Keratinocyte (primary cell): ENCODE measurements around the gene RASGRF2. TPM values are rescaled to one million over a fixed set of nuclear protein-coding genes. Genes with fewer than 3 reads are reported as not detected.

Experiments
- DNase-seq: peaks from one replicate; pipeline ENCODE4 v3.0.0-alpha.2; 2011; ENCODE audit warnings: low read depth, missing footprints, low spot score
- FAIRE-seq: peaks from 2 replicates; lab custom pipeline; 2011; peaks lifted over from hg19 to GRCh38; lab: Jason Lieb, UNC
- H2AFZ ChIP-seq: 2 replicates; pipeline ENCODE4 v1.6.0; 2012; ENCODE audit warnings: low read length, control low read depth, inconsistent platforms; ENCODE audit not compliant: control insufficient read depth
- H3K27ac ChIP-seq: 2 replicates; pipeline ENCODE4 v1.5.1; 2011; ENCODE audit warnings: low read length; ENCODE audit not compliant: control insufficient read depth, insufficient read depth
- H3K27me3 ChIP-seq: 3 replicates; pipeline ENCODE4 v1.6.0; 2011; ENCODE audit warnings: low read length; ENCODE audit not compliant: control insufficient read depth, insufficient read depth; ENCODE audit errors: extremely low read depth
- H3K36me3 ChIP-seq, 2 experiments: 2 replicates in 1 of 2; 3 replicates in 1 of 2; pipeline ENCODE4 v1.5.1; 2011; ENCODE audit warnings: low read length in 2 of 2, mild to moderate bottlenecking in 1 of 2; ENCODE audit not compliant: control insufficient read depth in 2 of 2, insufficient read depth in 2 of 2; ENCODE audit errors: extremely low read depth in 1 of 2
- H3K4me1 ChIP-seq: 3 replicates; pipeline ENCODE4 v1.5.1; 2011; ENCODE audit warnings: low read length; ENCODE audit not compliant: control insufficient read depth, insufficient read depth; ENCODE audit errors: extremely low read depth
- H3K4me2 ChIP-seq: 3 replicates; pipeline ENCODE4 v1.6.0; 2011; ENCODE audit warnings: low read depth, low read length; ENCODE audit not compliant: control insufficient read depth, insufficient read depth; ENCODE audit errors: extremely low read depth
- H3K4me3 ChIP-seq, 3 experiments: fragments of 200-600 bp in 1 of 3; sonication (generic) in 1 of 3; 2 replicates in 2 of 3; 3 replicates in 1 of 3; pipeline ENCODE4 v1.5.1; 2011 to 2016; ENCODE audit warnings: low read length in 3 of 3, mild to moderate bottlenecking in 3 of 3, control low read depth in 2 of 3, inconsistent platforms in 1 of 3, low read depth in 1 of 3, mixed read lengths in 1 of 3, mixed run types in 1 of 3, moderate library complexity in 1 of 3; ENCODE audit not compliant: control insufficient read depth in 2 of 3, insufficient read depth in 2 of 3; ENCODE audit errors: extremely low read depth in 1 of 3
- H3K79me2 ChIP-seq: 2 replicates; pipeline ENCODE4 v1.6.0; 2012; ENCODE audit warnings: low read length; ENCODE audit not compliant: control insufficient read depth, insufficient read depth
- H3K9ac ChIP-seq: 3 replicates; pipeline ENCODE4 v1.6.0; 2011; ENCODE audit warnings: low read length; ENCODE audit not compliant: control insufficient read depth, insufficient read depth; ENCODE audit errors: extremely low read depth
- H3K9me1 ChIP-seq: 3 replicates; pipeline ENCODE4 v1.6.0; 2011; ENCODE audit warnings: low read length; ENCODE audit not compliant: control insufficient read depth, insufficient read depth; ENCODE audit errors: extremely low read depth
- H3K9me3 ChIP-seq: 2 replicates; pipeline ENCODE4 v1.5.1; 2012; ENCODE audit warnings: low read depth, low read length; ENCODE audit not compliant: control insufficient read depth
- H4K20me1 ChIP-seq: 3 replicates; pipeline ENCODE4 v1.6.0; 2011; ENCODE audit warnings: low read length; ENCODE audit not compliant: control insufficient read depth, insufficient read depth; ENCODE audit errors: extremely low read depth
- EZH2 ChIP-seq: IDR thresholded peaks from one replicate; pipeline ENCODE4 v1.6.1; 2012; ENCODE audit warnings: inconsistent platforms, mild to moderate bottlenecking, low read length, moderate library complexity
- dilution Hi-C: fragments of 300-500 bp; cut with MboI; formaldehyde crosslinking; loops from one replicate; pipeline ENCODE4 v1.7.0; 2020; ENCODE audit warnings: low sequenced_read_pairs; ENCODE audit not compliant: extremely low pct_ligation_motif_present
- polyA plus RNA-seq, 5 experiments: library from polyadenylated mRNA; depleted of rRNA in 3 of 5; stranded (reverse) in 3 of 5; stranded (forward) in 1 of 5; unstranded in 1 of 5; fragments of >200 nt; gene quantifications; 1 replicate in 1 of 5; 2 replicates in 3 of 5; 3 replicates in 1 of 5; pipeline versions ENCODE4 v1.2.1 to v1.2.3, GENCODE V29; 2011 to 2012; ENCODE audit warnings: missing spikeins in 2 of 5, low read depth in 1 of 5, low replicate concordance in 1 of 5
- TF ChIP-seq, protein P1 (sequence below), 3 experiments: IDR thresholded peaks in 1 of 3; conservative IDR thresholded peaks in 1 of 3; optimal IDR thresholded peaks in 1 of 3; 2 replicates in 2 of 3; 3 replicates in 1 of 3; pipeline versions ENCODE3 to v1.5.1; 2011; ENCODE audit warnings: low read length in 3 of 3, mild to moderate bottlenecking in 3 of 3, moderate library complexity in 2 of 3, control low read depth in 1 of 3, inconsistent platforms in 1 of 3; ENCODE audit not compliant: insufficient read depth in 2 of 3; ENCODE audit errors: extremely low read depth in 1 of 3

RASGRF2 gene
- polyA plus RNA-seq, 1 donor (not counting 4 experiments of a cell fraction or from before 2014, with no cell fraction given), result 0.03 TPM

DNA sequence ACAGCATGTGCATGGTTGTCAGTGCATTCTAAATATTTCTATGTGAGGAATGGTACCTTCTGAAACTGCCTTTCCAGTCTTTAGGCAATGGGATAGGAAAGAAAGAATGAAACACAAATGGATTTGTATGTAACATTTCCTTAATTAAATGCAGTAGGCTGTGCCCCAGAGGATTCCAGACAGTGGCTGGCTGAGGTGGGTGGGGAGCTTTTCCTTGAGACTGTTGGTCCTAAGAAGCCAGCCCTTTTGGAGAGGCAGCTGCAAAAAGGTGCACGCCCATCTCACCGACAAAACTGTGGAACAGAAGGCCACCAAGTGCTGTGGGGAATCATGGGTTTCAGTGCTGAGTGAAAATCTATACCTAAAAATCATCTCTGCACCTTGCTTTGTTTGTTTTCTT, 266.1 kb downstream of the RASGRF2 start:
- no peak overlapping the region for H3K4me2 ChIP-seq

DNA sequence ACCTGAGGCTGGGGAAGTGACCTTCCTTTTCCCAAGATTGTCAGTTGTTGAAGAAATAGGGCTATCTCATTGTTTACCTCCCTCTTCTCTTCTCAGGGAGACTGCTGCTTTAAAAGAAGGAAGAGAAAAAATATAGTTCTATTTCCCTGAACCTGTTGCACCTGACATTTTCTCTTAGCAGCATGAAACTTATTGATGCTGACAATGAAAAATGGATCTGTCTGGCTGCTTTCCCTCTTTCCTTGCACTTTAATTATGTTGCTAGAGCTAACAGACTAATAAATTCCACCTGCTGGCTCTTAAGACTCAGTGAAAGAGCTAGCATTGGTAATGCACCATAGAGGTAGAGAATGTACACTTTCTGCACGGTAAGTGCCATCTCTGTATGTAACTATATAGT, 266.8 kb downstream of the RASGRF2 start:
- Histone ChIP-seq H3K9ac (no peak overlapping the region), H3K9me3 (no peaks in the 10 kb centered on the region), H3K4me2 (no peak overlapping the region), H3K9me1 (no peaks in the 10 kb centered on the region), H3K27ac (no peak overlapping the region), H3K36me3 (no peaks in the 10 kb centered on the region), H3K27me3 (no peaks in the 10 kb centered on the region), H4K20me1 (no peaks in the 10 kb centered on the region), H3K4me1 (no peaks in the 10 kb centered on the region), H3K79me2 (no peaks in the 10 kb centered on the region), H3K4me3 (no peak overlapping the region), H2AFZ (no peak overlapping the region)
- TF ChIP-seq, protein P1, sequence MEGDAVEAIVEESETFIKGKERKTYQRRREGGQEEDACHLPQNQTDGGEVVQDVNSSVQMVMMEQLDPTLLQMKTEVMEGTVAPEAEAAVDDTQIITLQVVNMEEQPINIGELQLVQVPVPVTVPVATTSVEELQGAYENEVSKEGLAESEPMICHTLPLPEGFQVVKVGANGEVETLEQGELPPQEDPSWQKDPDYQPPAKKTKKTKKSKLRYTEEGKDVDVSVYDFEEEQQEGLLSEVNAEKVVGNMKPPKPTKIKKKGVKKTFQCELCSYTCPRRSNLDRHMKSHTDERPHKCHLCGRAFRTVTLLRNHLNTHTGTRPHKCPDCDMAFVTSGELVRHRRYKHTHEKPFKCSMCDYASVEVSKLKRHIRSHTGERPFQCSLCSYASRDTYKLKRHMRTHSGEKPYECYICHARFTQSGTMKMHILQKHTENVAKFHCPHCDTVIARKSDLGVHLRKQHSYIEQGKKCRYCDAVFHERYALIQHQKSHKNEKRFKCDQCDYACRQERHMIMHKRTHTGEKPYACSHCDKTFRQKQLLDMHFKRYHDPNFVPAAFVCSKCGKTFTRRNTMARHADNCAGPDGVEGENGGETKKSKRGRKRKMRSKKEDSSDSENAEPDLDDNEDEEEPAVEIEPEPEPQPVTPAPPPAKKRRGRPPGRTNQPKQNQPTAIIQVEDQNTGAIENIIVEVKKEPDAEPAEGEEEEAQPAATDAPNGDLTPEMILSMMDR (optimal IDR thresholded peaks at IDR 0.05 in 1 of 3, IDR thresholded peaks at IDR 0.05 in 1 of 3, conservative IDR thresholded peaks at IDR 0.05 in 1 of 3; ENCODE audit: extremely low read depth in 1 of 3, insufficient read depth in 2 of 3, low read length in 3 of 3), result no peak
- no peak for TF ChIP-seq EZH2
- no peak for DNase-seq
- no peak for FAIRE-seq
- dilution Hi-C loops, result no loop called here

More for the DNA sequence above, 266.1 kb downstream of the RASGRF2 start:
- Histone ChIP-seq H3K27me3 (no peaks in the 10 kb centered on the region), H3K36me3 (no peaks in the 10 kb centered on the region), H3K4me1 (no peaks in the 10 kb centered on the region), H3K27ac (no peak overlapping the region), H3K9me3 (no peaks in the 10 kb centered on the region), H3K9ac (no peak overlapping the region), H3K4me3 (no peak overlapping the region), H2AFZ (no peak overlapping the region), H3K9me1 (no peaks in the 10 kb centered on the region), H3K79me2 (no peaks in the 10 kb centered on the region), H4K20me1 (no peaks in the 10 kb centered on the region)
- FAIRE-seq (no peak), DNase-seq (no peak)
- no peak for TF ChIP-seq EZH2
- TF ChIP-seq, protein P1 (optimal IDR thresholded peaks at IDR 0.05 in 1 of 3, IDR thresholded peaks at IDR 0.05 in 1 of 3, conservative IDR thresholded peaks at IDR 0.05 in 1 of 3; ENCODE audit: extremely low read depth in 1 of 3, insufficient read depth in 2 of 3, low read length in 3 of 3), result no peak
- dilution Hi-C loops, result no loop called here
